ENCODE data around the gene ZNF81.
"Not testable (repeated sequence)": the region's sequence is repeated elsewhere in the genome, so short reads cannot be mapped to it uniquely, and the experiment has no call there.

- TF ChIP-seq CTCF (conservative IDR thresholded peaks at IDR 0.05); ZFX (IDR thresholded peaks at IDR 0.05): not testable (repeated sequence)
Observed at GRCh38 chrX:47803103-47803502, 33.6 kb upstream of the ZNF81 start.

Measured in C4-2B (cell line).